Colonic mucosa (tissue), 4 donors: ENCODE results near the gene DENND1A. TPM values are rescaled to one million over a fixed set of nuclear protein-coding genes. Genes with fewer than 3 reads are reported as not detected.
"Not testable (repeated sequence)": the region's sequence is repeated elsewhere in the genome, so short reads cannot be mapped to it uniquely, and the experiment has no call there.

Source experiments
- DNase-seq: peaks from one replicate; pipeline ENCODE4 v3.0.0-alpha.2; 2020
- H3K27ac ChIP-seq: fragments of 200-600 bp; one replicate; pipeline ENCODE4 v1.8.0; 2021
- H3K27me3 ChIP-seq: fragments of 200-600 bp; one replicate; pipeline ENCODE4 v1.8.0; 2021
- H3K36me3 ChIP-seq: fragments of 200-600 bp; one replicate; pipeline ENCODE4 v1.8.0; 2021
- H3K4me1 ChIP-seq: fragments of 200-600 bp; one replicate; pipeline ENCODE4 v1.8.0; 2021; ENCODE audit warnings: mild to moderate bottlenecking
- H3K4me3 ChIP-seq: fragments of 200-600 bp; one replicate; pipeline ENCODE4 v1.8.0; 2021
- H3K9ac ChIP-seq, 2 donors: one replicate each; pipeline ENCODE4 v1.7.0; 2013; ENCODE audit warnings: control low read depth in 2 of 2, low read depth in 2 of 2, low read length in 2 of 2
- H3K9me3 ChIP-seq: fragments of 200-600 bp; one replicate; pipeline ENCODE4 v1.8.0; 2021
- intact Hi-C: fragments of 100-400 bp; cut with DNase I; formaldehyde crosslinking; loops from one replicate; pipeline ENCODE4 v1.14.1; 2022
- total RNA-seq, 2 donors: library from RNA; stranded (reverse); fragmentation: NEBNext Ultra II Directional in 1 of 2; extraction: Animal tissue kit (Norgen Biotek cat#: 25700) in 1 of 2; gene quantifications; one replicate each; pipeline ENCODE4 v1.2.1, GENCODE V29; 2021
- TF ChIP-seq, protein P1 (sequence below): fragments of 200-600 bp; IDR thresholded peaks from one replicate; pipeline ENCODE4 v1.8.0; 2022; ENCODE audit warnings: antibody characterized with exemption, mild to moderate bottlenecking
- donor health status: healthy.
- donor health status: DM: no; HTN: no; CAD: no.
- donor health status: DM: no; HTN: no; CAD: no.

DENND1A gene
- total RNA-seq, 2 donors from 2014 or later = 34.3 to 39.9 TPM

DNA sequence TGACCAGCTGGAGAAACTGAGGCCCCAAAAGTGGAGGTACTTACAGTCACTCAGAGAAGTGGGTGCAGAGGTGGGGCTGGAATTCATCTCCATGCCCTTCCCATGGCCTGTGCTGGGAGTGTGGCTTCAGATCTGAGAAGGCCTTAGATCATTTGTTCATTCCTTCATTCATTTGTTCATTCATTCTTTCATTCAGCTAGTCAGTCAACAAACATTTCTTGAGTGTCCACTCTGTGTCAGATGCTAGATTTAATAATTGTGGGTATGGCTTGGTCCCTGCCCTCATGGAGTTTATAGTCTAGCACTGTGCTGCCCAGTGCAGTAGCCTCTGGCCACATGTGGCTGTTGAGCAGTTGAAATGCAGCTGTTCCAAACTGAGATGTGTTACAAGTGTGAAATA, 593.0 kb downstream of the DENND1A start:
- Histone ChIP-seq H3K27me3 (no peaks in the 10 kb centered on the region), H3K9ac (no peak overlapping the region), H3K4me1 (no peaks in the 10 kb centered on the region), H3K4me3 (no peak overlapping the region), H3K36me3 (no peaks in the 10 kb centered on the region), H3K9me3 (no peaks in the 10 kb centered on the region), H3K27ac (no peak overlapping the region)
- intact Hi-C loops = no loop called here
- DNase-seq = no peak
- TF ChIP-seq, protein P1, sequence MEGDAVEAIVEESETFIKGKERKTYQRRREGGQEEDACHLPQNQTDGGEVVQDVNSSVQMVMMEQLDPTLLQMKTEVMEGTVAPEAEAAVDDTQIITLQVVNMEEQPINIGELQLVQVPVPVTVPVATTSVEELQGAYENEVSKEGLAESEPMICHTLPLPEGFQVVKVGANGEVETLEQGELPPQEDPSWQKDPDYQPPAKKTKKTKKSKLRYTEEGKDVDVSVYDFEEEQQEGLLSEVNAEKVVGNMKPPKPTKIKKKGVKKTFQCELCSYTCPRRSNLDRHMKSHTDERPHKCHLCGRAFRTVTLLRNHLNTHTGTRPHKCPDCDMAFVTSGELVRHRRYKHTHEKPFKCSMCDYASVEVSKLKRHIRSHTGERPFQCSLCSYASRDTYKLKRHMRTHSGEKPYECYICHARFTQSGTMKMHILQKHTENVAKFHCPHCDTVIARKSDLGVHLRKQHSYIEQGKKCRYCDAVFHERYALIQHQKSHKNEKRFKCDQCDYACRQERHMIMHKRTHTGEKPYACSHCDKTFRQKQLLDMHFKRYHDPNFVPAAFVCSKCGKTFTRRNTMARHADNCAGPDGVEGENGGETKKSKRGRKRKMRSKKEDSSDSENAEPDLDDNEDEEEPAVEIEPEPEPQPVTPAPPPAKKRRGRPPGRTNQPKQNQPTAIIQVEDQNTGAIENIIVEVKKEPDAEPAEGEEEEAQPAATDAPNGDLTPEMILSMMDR = no peak

DNA sequence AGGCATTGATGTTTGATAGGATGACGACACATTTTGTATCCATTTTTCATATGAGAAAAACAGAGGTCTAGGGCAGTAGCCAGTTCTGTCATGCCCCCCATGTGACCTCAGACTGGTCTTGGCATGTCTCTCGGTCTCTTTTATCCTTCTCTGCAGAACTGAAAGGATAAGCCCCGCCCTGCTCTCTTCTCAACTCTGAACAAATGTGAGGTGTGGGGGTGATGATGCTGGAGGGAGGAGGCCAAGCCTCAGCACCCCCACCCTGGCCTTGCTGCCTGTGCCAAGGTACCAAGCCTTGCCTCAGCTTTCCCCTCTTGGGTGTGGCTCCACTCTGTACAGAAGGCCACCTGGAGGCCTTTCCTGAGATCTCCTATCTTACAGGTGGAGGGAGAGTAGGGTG, 593.5 kb downstream of the DENND1A start:
- no peaks in the 10 kb centered on the region for H3K9me3 ChIP-seq
- no peak overlapping the region for H3K4me3 ChIP-seq
- intact Hi-C loops = no loop called here
- no peaks in the 10 kb centered on the region for H3K27me3 ChIP-seq
- no peaks in the 10 kb centered on the region for H3K4me1 ChIP-seq
- DNase-seq = no peak
- TF ChIP-seq, protein P1 = no peak
- H3K27ac ChIP-seq = no peak overlapping the region
- no peak overlapping the region for H3K9ac ChIP-seq
- no peaks in the 10 kb centered on the region for H3K36me3 ChIP-seq

DNA sequence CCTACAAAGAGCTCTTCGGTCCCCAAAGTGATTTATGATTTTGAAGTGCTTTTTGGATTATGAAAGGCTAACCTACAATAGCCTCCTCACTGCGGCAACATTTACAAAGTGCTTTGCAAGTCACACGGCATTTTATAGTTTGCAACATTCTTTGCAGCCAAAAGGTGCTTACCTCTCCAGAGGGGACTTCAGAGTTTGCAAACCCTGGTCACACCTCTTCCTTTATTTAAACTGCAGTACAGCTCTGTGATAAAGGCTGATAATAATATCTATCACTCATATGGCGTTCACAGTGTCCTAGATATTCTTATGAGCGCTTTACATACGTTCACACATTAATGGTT, 594.0 kb downstream of the DENND1A start:
- H3K4me1 ChIP-seq = no peaks in the 10 kb centered on the region
- H3K36me3 ChIP-seq = no peaks in the 10 kb centered on the region
- H3K9ac ChIP-seq = no peak overlapping the region
- intact Hi-C loops = no loop called here
- no peaks in the 10 kb centered on the region for H3K27me3 ChIP-seq
- no peak for DNase-seq
- TF ChIP-seq, protein P1 = no peak
- H3K4me3 ChIP-seq = no peak overlapping the region
- no peaks in the 10 kb centered on the region for H3K9me3 ChIP-seq
- no peak overlapping the region for H3K27ac ChIP-seq

DNA sequence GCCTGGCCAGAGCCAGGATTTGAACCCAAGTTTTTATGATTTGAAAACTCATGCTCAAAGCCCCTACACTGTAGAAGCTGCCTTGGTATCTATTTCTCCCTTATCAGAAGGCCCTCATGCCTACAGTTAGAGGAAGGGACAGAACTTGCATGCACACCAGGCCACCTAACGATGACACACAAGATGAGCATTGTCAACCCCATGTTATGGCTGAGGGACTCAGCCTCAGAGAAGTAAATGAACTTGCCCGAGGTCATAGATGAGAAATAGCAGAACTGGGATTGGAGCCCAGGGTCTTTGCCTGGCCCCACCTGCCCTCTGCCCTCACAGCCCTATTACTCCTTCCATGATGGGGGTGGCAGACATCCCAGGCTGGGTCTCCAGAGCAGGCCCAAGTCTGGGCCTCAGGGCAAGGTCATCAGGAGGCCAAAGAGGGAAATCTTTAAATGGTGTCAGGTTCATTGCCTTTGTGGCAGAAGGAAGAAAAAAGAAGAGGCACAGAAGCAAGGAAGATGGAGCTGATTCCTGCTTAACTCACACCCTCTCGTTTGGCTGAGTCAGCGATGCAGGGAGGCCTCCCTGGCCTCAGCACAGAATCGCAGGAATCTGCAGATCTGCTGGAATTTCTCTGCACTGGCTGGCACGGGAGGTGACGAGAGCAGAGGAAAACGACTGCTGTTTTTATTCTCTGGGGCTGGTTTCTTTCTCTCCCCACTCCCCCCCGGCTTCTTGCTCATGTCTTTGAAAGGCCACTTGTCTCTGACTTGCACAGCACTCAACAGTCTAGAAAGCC, 594.5 kb downstream of the DENND1A start:
- no peak for DNase-seq
- Histone ChIP-seq H3K9ac (no peak overlapping the region), H3K27ac (no peak overlapping the region), H3K9me3 (no peaks in the 10 kb centered on the region), H3K4me1 (no peaks in the 10 kb centered on the region), H3K36me3 (no peaks in the 10 kb centered on the region), H3K27me3 (no peaks in the 10 kb centered on the region), H3K4me3 (no peak overlapping the region)
- intact Hi-C loops = no loop called here
- TF ChIP-seq, protein P1 = no peak

DNA sequence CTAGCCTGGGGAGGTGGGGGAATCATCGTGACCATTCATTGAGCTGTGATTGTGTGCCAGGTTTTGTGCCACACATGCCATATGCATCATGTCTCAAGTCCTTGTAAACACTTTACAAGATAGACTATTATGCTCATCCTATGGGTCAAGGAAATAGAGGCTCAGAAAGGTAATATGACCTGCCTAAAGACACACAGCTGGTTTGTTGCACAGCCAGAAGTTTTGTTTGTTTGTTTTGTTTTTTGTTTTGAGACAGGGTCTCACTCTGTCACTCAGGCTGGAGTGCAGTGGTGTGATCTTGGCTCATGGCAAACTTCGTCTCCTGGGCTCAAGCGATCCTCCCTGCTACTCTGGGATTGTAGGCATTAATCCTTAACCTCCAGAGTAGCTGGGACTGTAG, 595.3 kb downstream of the DENND1A start:
- Histone ChIP-seq H3K9me3 (no peaks in the 10 kb centered on the region), H3K4me3 (no peak overlapping the region), H3K9ac (no peak overlapping the region), H3K27me3 (no peaks in the 10 kb centered on the region), H3K4me1 (no peaks in the 10 kb centered on the region), H3K27ac (no peak overlapping the region), H3K36me3 (no peaks in the 10 kb centered on the region)
- intact Hi-C loops = no loop called here
- TF ChIP-seq, protein P1 = no peak
- no peak for DNase-seq

DNA sequence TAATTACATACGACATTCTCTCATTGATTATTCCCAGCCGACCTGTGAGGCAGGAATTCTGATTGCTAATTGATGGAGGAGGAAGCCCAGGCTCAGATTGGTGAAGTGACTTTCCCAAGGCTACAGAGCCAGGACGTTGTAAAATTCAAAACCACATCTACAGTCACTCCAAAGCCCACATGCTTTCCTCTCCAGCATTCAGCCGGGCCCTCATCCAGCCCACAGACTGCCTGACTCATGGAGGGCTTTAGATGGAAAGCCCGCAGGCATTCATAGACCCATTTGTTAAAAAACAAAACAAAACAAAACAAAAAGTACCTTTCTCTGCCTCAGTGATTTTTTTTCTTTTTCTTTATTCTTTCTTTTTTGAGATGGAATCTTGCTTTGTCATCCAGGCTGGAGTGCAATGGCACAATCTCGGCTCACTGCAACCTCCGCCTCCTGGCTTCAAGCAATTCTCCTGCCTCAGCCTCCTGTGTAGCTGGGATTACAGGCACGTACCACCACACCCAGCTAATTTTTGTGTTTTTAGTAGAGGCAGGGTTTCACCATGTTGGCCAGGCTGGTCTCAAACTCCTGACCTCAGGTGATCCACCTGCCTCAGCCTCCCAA, 596.8 kb downstream of the DENND1A start:
- H3K27me3 ChIP-seq, H3K36me3 ChIP-seq, H3K9me3 ChIP-seq, H3K27ac ChIP-seq, H3K9ac ChIP-seq, H3K4me3 ChIP-seq, H3K4me1 ChIP-seq, intact Hi-C loops, DNase-seq: not testable (repeated sequence)
